GOT3 (cell line): Measurements from ENCODE around the gene PPP2R2C.

Experiments used
- DNase-seq: peaks from one replicate; lab custom pipeline; 2025; ENCODE audit warnings: mixed read lengths; lab: John Stamatoyannopoulos, UW

PPP2R2C gene

GRCh38 chr4:6345096-6345830 is 127.2 kb downstream of the PPP2R2C start:
- DNase-seq = no peak

GRCh38 chr4:6343939-6344408 is 128.4 kb downstream of the PPP2R2C start:
- DNase-seq = peak; percentile 68

GRCh38 chr4:6342530-6343293 is 129.7 kb downstream of the PPP2R2C start:
- no peak for DNase-seq

GRCh38 chr4:6341696-6342095 is 130.7 kb downstream of the PPP2R2C start:
- DNase-seq = no peak

GRCh38 chr4:6340446-6341015 is 131.9 kb downstream of the PPP2R2C start:
- DNase-seq = no peak

- DNase-seq = no peak
Observed at GRCh38 chr4:6339818-6340445, 132.5 kb downstream of the PPP2R2C start.

GRCh38 chr4:6338951-6339817 is 133.2 kb downstream of the PPP2R2C start:
- no peak for DNase-seq

GRCh38 chr4:6338175-6338950 is 134.1 kb downstream of the PPP2R2C start:
- no peak for DNase-seq

GRCh38 chr4:6337331-6337935 is 135.0 kb downstream of the PPP2R2C start:
- no peak for DNase-seq

GRCh38 chr4:6336166-6336565 is 136.2 kb downstream of the PPP2R2C start:
- no peak for DNase-seq

- no peak for DNase-seq
Observed at GRCh38 chr4:6335040-6335590, 137.3 kb downstream of the PPP2R2C start.

- DNase-seq = no peak
Observed at GRCh38 chr4:6334203-6334887, 138.1 kb downstream of the PPP2R2C start.

GRCh38 chr4:6333301-6334202 is 138.9 kb downstream of the PPP2R2C start:
- no peak for DNase-seq

- DNase-seq = no peak
Observed at GRCh38 chr4:6332669-6333050, 139.8 kb downstream of the PPP2R2C start.

GRCh38 chr4:6332042-6332668 is 140.3 kb downstream of the PPP2R2C start:
- DNase-seq = no peak

GRCh38 chr4:6331468-6331867 is 140.9 kb downstream of the PPP2R2C start:
- DNase-seq = no peak

GRCh38 chr4:6331018-6331417 is 141.4 kb downstream of the PPP2R2C start:
- no peak for DNase-seq

GRCh38 chr4:6330384-6330767 is 142.0 kb downstream of the PPP2R2C start:
- DNase-seq = no peak
